Esophagus muscularis mucosa (tissue), 4 donors: ENCODE results near the gene ANKRD30BL. TPM values are rescaled to one million over a fixed set of nuclear protein-coding genes. Genes with fewer than 3 reads are reported as not detected.
"Not testable (repeated sequence)": the region's sequence is repeated elsewhere in the genome, so short reads cannot be mapped to it uniquely, and the experiment has no call there.

Source experiments
- DNase-seq: peaks from one replicate; pipeline ENCODE4 v3.0.0-alpha.2; 2017; ENCODE audit errors: extremely low spot score
- H3K27ac ChIP-seq, 4 donors: fragments of 200-600 bp; sonication (generic); replicated peaks in 1 of 4; 1 replicate in 3 of 4; 2 replicates in 1 of 4; pipeline ENCODE4 v1.5.1; 2016 to 2019; ENCODE audit warnings: mild to moderate bottlenecking in 1 of 4
- H3K27me3 ChIP-seq, 4 donors: fragments of 200-600 bp; sonication (generic); one replicate each; pipeline versions ENCODE4 v1.5.1 to v1.6.0; 2016 to 2019
- H3K36me3 ChIP-seq, 4 donors: fragments of 200-600 bp; sonication (generic); one replicate each; pipeline ENCODE4 v1.5.1; 2016 to 2019
- H3K4me1 ChIP-seq, 4 donors: fragments of 200-600 bp; sonication (generic); one replicate each; pipeline ENCODE4 v1.5.1; 2016 to 2019
- H3K4me3 ChIP-seq, 4 donors: fragments of 200-600 bp; sonication (generic); 1 replicate in 2 of 4; 2 replicates in 2 of 4; pipeline ENCODE4 v1.5.1; 2016 to 2019; ENCODE audit warnings: mild to moderate bottlenecking in 4 of 4, moderate library complexity in 1 of 4
- H3K9me3 ChIP-seq, 4 donors: fragments of 200-600 bp; sonication (generic); 1 replicate in 3 of 4; 2 replicates in 1 of 4; pipeline ENCODE4 v1.5.1; 2016 to 2019
- WGBS: methylation state at CpG from one replicate; pipeline ENCODE4 v1.1.5; 2018; 5-methylcytosine and 5-hydroxymethylcytosine counted together
- intact Hi-C: fragments of 100-400 bp; cut with DNase I; formaldehyde crosslinking; loops from one replicate; pipeline ENCODE4 v1.15.1; 2023
- small RNA-seq, 3 donors: library from RNA; depleted of rRNA; stranded (forward); fragments of <200 nt; gene quantifications; one replicate each; pipeline ENCODE3, GENCODE V24; 2016
- total RNA-seq, 4 donors: library from RNA; depleted of rRNA; stranded (reverse); fragments of >200 nt; gene quantifications; one replicate each; pipeline versions ENCODE4 v1.1.0 to v1.2.1, GENCODE V29; 2016
- TF ChIP-seq, protein P1 (sequence below), 3 experiments: fragments of 200-600 bp in 2 of 3; fragments of 450-650 bp in 1 of 3; sonication (generic) in 2 of 3; IDR thresholded peaks; one replicate each; pipeline ENCODE4 v1.5.1; 2017 to 2019; ENCODE audit warnings: antibody characterized with exemption in 3 of 3, mild to moderate bottlenecking in 2 of 3, moderate library complexity in 1 of 3

ANKRD30BL gene, protein sequence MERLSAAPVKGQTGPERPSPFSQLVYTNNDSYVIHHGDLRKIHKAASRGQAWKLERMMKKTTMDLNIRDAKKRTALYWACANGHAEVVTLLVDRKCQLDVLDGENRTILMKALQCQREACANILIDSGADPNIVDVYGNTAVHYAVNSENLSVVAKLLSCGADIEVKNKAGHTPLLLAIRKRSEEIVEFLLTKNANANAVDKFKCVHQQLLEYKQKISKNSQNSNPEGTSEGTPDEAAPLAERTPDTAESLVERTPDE
- not detected for total RNA-seq

DNA sequence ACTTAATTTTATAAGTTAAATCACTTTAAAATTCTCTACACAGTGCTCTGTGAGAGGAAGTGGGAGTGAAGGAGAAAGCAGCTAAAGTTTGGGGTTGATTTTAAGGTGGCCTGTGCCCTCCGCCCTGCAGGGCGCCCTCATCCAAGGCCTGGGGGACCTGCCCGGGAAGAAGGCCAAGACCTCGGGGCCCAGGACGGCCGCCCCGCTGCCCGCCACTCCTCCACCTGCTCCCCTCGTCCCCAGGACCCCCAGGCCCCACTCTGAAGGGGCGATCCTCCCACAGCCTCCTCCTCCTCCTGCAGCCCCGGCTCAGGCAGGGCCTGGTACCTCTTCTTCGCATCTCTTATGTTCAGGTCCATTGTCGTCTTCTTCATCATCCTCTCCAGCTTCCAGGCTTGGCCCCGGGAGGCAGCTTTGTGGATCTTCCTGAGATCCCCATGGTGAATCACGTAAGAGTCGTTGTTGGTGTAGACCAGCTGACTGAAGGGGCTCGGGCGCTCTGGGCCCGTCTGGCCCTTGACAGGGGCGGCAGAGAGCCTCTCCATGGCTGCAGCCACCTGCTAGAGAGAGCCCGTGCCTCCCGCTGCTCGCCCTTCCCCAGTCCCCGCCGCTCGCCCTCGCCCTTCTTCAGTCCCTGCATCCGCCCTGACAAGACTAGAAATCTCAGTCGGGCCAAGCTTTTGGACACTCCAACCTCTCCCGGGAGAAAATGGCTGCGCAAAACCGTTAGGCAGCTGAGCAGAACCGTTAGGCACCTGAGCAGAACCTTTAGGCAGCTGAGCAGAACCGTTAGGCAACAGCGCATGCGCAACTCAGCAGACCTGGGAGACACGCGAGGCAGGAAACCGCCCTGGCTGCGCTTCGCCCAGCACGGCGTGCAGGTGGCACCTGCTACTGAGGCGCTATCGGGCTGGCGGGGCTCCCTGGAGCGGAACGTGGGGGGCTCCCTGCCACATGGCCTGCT lies at the start of gene ANKRD30BL:
TSS of gene ANKRD30BL (minus strand) at position 792 of the 964 bp plus-strand sequence. CDS start at position 545, 247 bp downstream.
- H3K9me3 ChIP-seq, H3K27me3 ChIP-seq, H3K27ac ChIP-seq, intact Hi-C loops, DNase-seq, H3K4me1 ChIP-seq, H3K4me3 ChIP-seq, H3K36me3 ChIP-seq: not testable (repeated sequence)
- WGBS, result 89% methylated on average over 29 of the region's 48 CpGs

DNA sequence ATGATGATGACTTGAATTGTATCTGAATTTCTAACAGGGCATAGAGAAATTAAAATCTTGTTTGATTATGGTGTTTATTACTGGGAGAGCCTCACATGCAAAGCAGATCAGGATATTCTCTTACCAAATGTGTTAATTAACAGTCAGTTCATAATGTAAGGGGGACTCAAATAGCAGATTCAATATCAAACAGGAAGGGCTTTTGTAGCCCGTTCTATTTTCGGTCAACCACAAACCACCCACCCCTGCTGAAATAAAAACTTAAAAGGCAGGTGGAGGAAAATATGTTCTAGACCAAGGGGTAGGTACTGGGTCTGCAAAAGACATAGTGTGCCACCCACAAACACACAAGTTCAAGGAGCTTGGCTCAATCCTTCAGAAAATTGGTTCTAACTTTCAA lies 41.1 kb upstream of the ANKRD30BL start:
- H3K27me3 ChIP-seq, H3K9me3 ChIP-seq, H3K36me3 ChIP-seq, intact Hi-C loops, H3K4me1 ChIP-seq, H3K4me3 ChIP-seq, H3K27ac ChIP-seq, DNase-seq: not testable (repeated sequence)
- 86% methylated on average over 2 of the region's 2 CpGs for WGBS

DNA sequence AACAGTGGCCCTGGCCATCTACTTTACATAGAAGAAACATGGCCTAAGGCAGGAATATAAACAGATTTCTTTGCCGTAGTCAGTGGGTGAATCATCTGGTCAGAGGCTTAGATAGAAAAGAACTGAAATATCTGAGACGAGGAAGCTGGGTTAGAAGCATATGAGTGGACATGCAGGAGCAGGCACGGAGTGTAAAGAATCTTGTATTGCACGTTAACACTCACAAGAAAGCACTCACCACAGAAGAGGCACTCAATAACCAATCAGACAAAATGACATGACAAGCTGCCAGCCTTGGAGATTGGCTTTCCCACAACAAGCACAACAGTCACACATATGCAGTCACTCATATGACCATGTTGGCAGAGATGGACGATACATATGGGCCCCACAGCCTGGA lies 31.1 kb upstream of the ANKRD30BL start:
- H3K27ac ChIP-seq, H3K4me3 ChIP-seq, DNase-seq, H3K36me3 ChIP-seq, H3K4me1 ChIP-seq, H3K9me3 ChIP-seq, H3K27me3 ChIP-seq, intact Hi-C loops: not testable (repeated sequence)
- 81% methylated on average over 5 of the region's 5 CpGs for WGBS

DNA sequence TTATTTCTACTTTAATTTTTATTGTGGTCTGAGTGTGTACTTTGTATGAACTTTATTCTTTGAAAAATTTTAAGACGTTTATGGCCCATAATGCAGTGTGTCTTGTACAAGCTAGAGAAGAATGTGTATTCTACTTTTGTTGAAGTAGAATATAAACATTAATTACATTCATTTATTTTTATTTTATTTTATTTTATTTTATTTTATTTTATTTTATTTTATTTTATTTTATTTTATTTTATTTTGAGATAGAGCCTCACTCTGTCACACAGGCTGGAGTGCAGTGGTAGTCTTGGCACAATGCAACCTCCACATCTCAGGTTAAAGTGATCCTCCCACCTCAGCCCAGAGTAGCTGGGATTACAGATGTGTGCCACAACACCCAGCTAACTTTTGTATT lies 5.3 kb upstream of the ANKRD30BL start:
- WGBS, result 75% methylated on average over 1 of the region's 1 CpG
- H3K9me3 ChIP-seq, H3K27me3 ChIP-seq, intact Hi-C loops, H3K4me3 ChIP-seq, DNase-seq, H3K27ac ChIP-seq, H3K4me1 ChIP-seq, H3K36me3 ChIP-seq: not testable (repeated sequence)

DNA sequence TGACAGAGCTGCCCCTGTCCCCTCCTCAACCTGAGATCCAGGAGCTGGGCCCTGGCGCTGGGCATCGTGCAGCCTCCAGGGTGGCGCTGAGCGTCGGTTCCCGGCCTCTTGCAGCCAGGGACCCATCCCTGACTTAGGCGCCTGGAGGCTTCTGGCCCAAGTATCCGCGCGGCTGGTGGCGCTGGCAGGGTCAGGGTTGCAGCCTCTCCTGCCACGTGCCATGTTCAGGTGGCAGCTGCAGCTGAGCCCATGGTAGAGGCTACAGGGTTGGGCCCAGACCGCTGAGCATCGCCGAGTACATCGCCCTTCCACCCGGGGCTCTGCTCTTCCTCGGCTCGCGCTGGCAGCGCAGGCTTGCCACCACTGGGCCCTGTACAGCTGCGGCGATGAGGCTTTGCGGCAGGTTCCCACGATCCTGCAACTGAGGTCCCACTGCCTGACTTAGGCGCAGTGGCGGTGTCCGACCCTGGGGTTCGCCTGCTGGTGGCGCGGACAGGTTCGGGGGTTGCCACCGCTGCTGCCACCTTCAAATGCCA lies 441 bp upstream of the ANKRD30BL start:
- DNase-seq, H3K9me3 ChIP-seq, H3K36me3 ChIP-seq, H3K4me3 ChIP-seq, H3K4me1 ChIP-seq, H3K27me3 ChIP-seq, intact Hi-C loops, H3K27ac ChIP-seq: not testable (repeated sequence)
- no CpG with 5 or more reads among the region's 33 CpGs for WGBS

DNA sequence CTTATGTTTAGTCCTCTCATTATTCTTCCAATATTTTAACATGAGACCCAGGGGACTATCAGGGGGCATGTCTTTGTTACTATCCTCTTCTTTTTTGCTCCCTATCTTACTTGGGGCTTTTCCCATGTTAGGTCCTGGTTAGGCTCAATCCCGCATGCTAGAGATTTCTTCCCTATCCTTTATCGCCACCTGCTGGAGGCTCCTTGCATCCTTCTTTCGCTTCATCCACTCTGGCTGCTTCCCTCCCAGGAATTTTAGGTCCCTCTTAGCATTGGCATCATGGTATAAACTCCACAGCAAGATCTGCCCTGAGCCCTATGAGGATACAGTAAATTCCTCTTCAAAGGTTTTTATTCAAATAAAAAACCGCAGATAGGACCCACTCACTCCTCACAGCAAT lies 15.0 kb downstream of the ANKRD30BL start:
- 8% methylated on average over 4 of the region's 4 CpGs for WGBS
- intact Hi-C loops, H3K27me3 ChIP-seq: not testable (repeated sequence)

More for the DNA sequence above, 15.0 kb downstream of the ANKRD30BL start:
- TF ChIP-seq, protein P1, sequence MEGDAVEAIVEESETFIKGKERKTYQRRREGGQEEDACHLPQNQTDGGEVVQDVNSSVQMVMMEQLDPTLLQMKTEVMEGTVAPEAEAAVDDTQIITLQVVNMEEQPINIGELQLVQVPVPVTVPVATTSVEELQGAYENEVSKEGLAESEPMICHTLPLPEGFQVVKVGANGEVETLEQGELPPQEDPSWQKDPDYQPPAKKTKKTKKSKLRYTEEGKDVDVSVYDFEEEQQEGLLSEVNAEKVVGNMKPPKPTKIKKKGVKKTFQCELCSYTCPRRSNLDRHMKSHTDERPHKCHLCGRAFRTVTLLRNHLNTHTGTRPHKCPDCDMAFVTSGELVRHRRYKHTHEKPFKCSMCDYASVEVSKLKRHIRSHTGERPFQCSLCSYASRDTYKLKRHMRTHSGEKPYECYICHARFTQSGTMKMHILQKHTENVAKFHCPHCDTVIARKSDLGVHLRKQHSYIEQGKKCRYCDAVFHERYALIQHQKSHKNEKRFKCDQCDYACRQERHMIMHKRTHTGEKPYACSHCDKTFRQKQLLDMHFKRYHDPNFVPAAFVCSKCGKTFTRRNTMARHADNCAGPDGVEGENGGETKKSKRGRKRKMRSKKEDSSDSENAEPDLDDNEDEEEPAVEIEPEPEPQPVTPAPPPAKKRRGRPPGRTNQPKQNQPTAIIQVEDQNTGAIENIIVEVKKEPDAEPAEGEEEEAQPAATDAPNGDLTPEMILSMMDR (IDR thresholded peaks at IDR 0.05), result peak; percentile 62 to 69 (median 67)
- not testable (repeated sequence) for DNase-seq, H3K9me3 ChIP-seq, H3K27ac ChIP-seq, H3K4me1 ChIP-seq, H3K4me3 ChIP-seq, H3K36me3 ChIP-seq

Small RNAs within 50 kb of the gene (small RNA-seq; reads per million reads assigned to genes)
- 0 reads per million in 3 donors for gene RNU6-1132P
